AG04450 (cell line): Measurements from ENCODE around the gene HOXD4. TPM values are rescaled to one million over a fixed set of nuclear protein-coding genes. Genes with fewer than 3 reads are reported as not detected.
A peak's percentile ranks its signal among the peaks of the same experiment; 100 is the strongest.

Source experiments
- CTCF ChIA-PET: fragments of 300-600, 350-600 bp; formaldehyde crosslinking; extraction: SDS; loops from one replicate; lab custom pipeline; 2022; ENCODE audit warnings: antibody characterized with exemption, inconsistent platforms; lab: Charles Lee
- POLR2A ChIA-PET: fragments of 350-600 bp; formaldehyde crosslinking; extraction: SDS; loops from one replicate; lab custom pipeline; 2021; ENCODE audit warnings: antibody characterized with exemption, inconsistent platforms; lab: Yijun Ruan, JAX
- DNase-seq: peaks from one replicate; pipeline ENCODE4 v3.0.0-alpha.2; 2011; ENCODE audit warnings: low read depth, low spot score
- H3K27ac ChIP-seq: one replicate; pipeline ENCODE4 v1.5.1; 2012; ENCODE audit warnings: low read depth, low read length, control low read depth
- H3K27me3 ChIP-seq: one replicate; pipeline ENCODE4 v1.6.0; 2012; ENCODE audit warnings: low read length; ENCODE audit not compliant: control insufficient read depth, insufficient read depth
- H3K4me3 ChIP-seq: 2 replicates; pipeline ENCODE4 v1.5.1; 2011; ENCODE audit warnings: mild to moderate bottlenecking, low read depth, low read length, control low read depth
- H3K9me3 ChIP-seq: 2 replicates; pipeline ENCODE4 v1.5.1; 2012; ENCODE audit warnings: low read length; ENCODE audit not compliant: control insufficient read depth, insufficient read depth
- CTCF ChIP-seq: IDR thresholded peaks from 2 replicates; pipeline ENCODE4 v1.5.1; 2011; ENCODE audit warnings: low read depth, low read length, control low read depth, inconsistent platforms
- polyA plus RNA-seq: library from polyadenylated mRNA; depleted of rRNA; stranded (reverse); fragments of >200 nt; gene quantifications from 2 replicates; pipeline ENCODE4 v1.2.3, GENCODE V29; 2011

Gene HOXD4
- polyA plus RNA-seq, 1 experiment, result not detected

DNA sequence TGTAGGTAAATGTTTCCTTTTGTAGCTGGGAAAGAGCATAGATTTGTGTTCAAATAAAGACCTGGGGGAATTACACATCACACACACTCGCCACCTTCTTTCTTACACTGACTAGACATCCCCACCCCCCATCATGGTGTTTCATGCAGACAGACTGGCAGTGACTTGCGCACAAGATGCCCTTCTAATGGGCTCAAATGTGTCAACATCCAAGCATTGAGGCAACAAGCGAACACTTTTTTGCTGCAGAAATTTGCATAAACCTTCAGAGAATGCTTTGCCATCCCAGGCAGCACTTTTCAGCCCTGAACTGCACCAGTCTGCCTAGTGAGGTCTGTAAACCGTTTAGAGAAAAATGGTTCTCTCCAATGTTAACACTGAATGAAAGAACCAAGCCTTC lies 17.3 kb upstream of the HOXD4 start:
- H3K4me3 ChIP-seq, result no peak overlapping the region
- peaks cover 88% of the 10 kb centered on the region for H3K27me3 ChIP-seq
- no peak for TF ChIP-seq CTCF
- peaks cover 10% of the 10 kb centered on the region for H3K9me3 ChIP-seq
- POLR2A ChIA-PET, result no interaction called here
- no peak for DNase-seq
- no peak overlapping the region for H3K27ac ChIP-seq
- CTCF ChIA-PET, result interaction anchor here (1.0 to 5.0 kb wide), 3 partner anchors 321 to 518 kb away, joined by 4 to 31 read pairs (median 5); no protein-coding TSS in a partner anchor

DNA sequence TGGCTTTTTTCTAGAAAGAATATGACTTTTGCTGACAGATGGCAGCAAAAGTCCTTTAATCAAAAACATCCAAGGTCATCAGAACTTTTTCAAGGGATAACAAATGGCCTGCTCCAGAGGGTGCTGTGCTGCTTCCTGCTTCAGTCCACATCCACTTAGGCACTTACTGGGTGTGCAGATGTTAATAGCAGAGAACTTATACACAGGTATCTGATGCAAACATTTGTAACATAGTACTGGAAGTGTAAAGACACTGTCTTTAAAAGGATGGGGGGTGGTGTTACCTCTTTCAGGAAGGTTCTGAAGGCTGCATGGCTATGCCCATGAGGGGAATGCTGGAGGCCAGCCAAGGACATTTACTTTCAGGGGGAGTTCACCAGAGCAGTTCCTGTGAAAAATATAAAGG lies 16.3 kb upstream of the HOXD4 start:
- TF ChIP-seq CTCF, result no peak
- CTCF ChIA-PET, result no interaction called here
- Histone ChIP-seq H3K27me3 (peaks cover 90% of the 10 kb centered on the region), H3K27ac (no peak overlapping the region), H3K4me3 (no peak overlapping the region), H3K9me3 (peaks cover 8% of the 10 kb centered on the region)
- POLR2A ChIA-PET, result no interaction called here
- DNase-seq, result no peak

- Histone ChIP-seq H3K4me3 (0 out of 2 replicates have a peak overlapping the region, but pooled peaks have one; percentile 10), H3K27me3 (peaks cover 93% of the 10 kb centered on the region), H3K27ac (no peak overlapping the region), H3K9me3 (peaks cover 13% of the 10 kb centered on the region)
- no peak for TF ChIP-seq CTCF
- POLR2A ChIA-PET, result no interaction called here
- CTCF ChIA-PET, result interaction anchor here (2.4 to 6.5 kb wide), 3 partner anchors 9 to 500 kb away, joined by 9 to 89 read pairs (median 37); no protein-coding TSS in a partner anchor
- no peak for DNase-seq
Observed at GRCh38 chr2:176136374-176137251, 14.7 kb upstream of the HOXD4 start.

DNA sequence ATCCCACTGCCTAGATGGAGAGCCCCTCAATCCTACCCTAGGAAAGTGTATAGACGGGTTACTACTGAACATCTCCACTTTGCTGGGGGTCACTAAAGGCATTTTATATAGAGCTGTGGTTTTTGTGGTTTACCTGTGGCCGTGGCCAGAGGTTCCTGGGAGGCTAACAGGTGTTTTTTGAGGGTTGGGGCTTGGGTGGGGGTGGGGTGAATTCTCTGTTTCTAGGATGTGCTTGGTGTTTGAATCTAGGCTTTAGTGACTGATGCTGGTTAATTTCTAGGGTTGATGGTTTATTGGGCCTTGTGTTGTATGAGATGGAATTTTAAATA lies 14.1 kb upstream of the HOXD4 start:
- POLR2A ChIA-PET, result no interaction called here
- DNase-seq, result no peak
- no peak overlapping the region for H3K27ac ChIP-seq
- H3K9me3 ChIP-seq, result peaks cover 13% of the 10 kb centered on the region
- peaks cover 92% of the 10 kb centered on the region for H3K27me3 ChIP-seq
- no peak for TF ChIP-seq CTCF
- no peak overlapping the region for H3K4me3 ChIP-seq
- CTCF ChIA-PET, result interaction anchor here (2.4 to 6.5 kb wide), 4 partner anchors 10 to 516 kb away, joined by 9 to 89 read pairs (median 61); no protein-coding TSS in a partner anchor

GRCh38 chr2:176137906-176138305 lies 13.4 kb upstream of the HOXD4 start:
- POLR2A ChIA-PET, result no interaction called here
- no peak for DNase-seq
- Histone ChIP-seq H3K9me3 (peaks cover 13% of the 10 kb centered on the region), H3K27ac (no peak overlapping the region), H3K4me3 (no peak overlapping the region), H3K27me3 (peaks cover 89% of the 10 kb centered on the region)
- no peak for TF ChIP-seq CTCF
- CTCF ChIA-PET, result interaction anchor here (2.4 to 6.5 kb wide), 5 partner anchors 11 to 515 kb away, joined by 9 to 89 read pairs (median 55); no protein-coding TSS in a partner anchor
